Fibroblast of lung (primary cell): Measurements from ENCODE around the gene TMEM69. TPM values are rescaled to one million over a fixed set of nuclear protein-coding genes. Genes with fewer than 3 reads are reported as not detected.

ENCODE experiments used
- DNase-seq, 2 donors: peaks; one replicate each; pipeline versions ENCODE4 v3.0.0 to v3.0.0-alpha.2; 2010; ENCODE audit warnings: low read depth in 2 of 2
- H2AFZ ChIP-seq: 2 replicates; pipeline ENCODE4 v1.5.1; 2012; ENCODE audit warnings: low read length, control low read depth, inconsistent platforms
- H3K27ac ChIP-seq: 2 replicates; pipeline ENCODE4 v1.5.1; 2011; ENCODE audit warnings: low read length, control low read depth; ENCODE audit not compliant: insufficient read depth
- H3K27me3 ChIP-seq: 2 replicates; pipeline ENCODE4 v1.5.1; 2011; ENCODE audit warnings: mild to moderate bottlenecking, low read length; ENCODE audit not compliant: control insufficient read depth, insufficient read depth
- H3K36me3 ChIP-seq: 2 replicates; pipeline ENCODE4 v1.5.1; 2011; ENCODE audit warnings: low read length; ENCODE audit not compliant: control insufficient read depth, insufficient read depth
- H3K4me1 ChIP-seq: 2 replicates; pipeline ENCODE4 v1.5.1; 2011; ENCODE audit warnings: low read length; ENCODE audit not compliant: control insufficient read depth, insufficient read depth; ENCODE audit errors: extremely low read depth
- H3K4me2 ChIP-seq: 2 replicates; pipeline ENCODE4 v1.5.1; 2011; ENCODE audit warnings: low read length, control low read depth; ENCODE audit not compliant: insufficient read depth; ENCODE audit errors: extremely low read depth
- H3K4me3 ChIP-seq, 4 experiments: fragments of 200-600 bp in 1 of 4; sonication (generic) in 1 of 4; replicated peaks in 1 of 4; 2 replicates each; pipeline ENCODE4 v1.5.1; 2011 to 2016; ENCODE audit warnings: low read length in 4 of 4, low read depth in 3 of 4, mild to moderate bottlenecking in 3 of 4, control low read depth in 2 of 4, inconsistent platforms in 1 of 4, mixed read lengths in 1 of 4; ENCODE audit not compliant: insufficient read depth in 1 of 4; ENCODE audit errors: control extremely low read depth in 1 of 4
- H3K79me2 ChIP-seq: 2 replicates; pipeline ENCODE4 v1.5.1; 2012; ENCODE audit warnings: mild to moderate bottlenecking, low read length, inconsistent platforms; ENCODE audit not compliant: control insufficient read depth, insufficient read depth
- H3K9ac ChIP-seq: 2 replicates; pipeline ENCODE4 v1.5.1; 2011; ENCODE audit warnings: mild to moderate bottlenecking, low read length, control low read depth; ENCODE audit not compliant: insufficient read depth
- H3K9me3 ChIP-seq: 2 replicates; pipeline ENCODE4 v1.5.1; 2012; ENCODE audit warnings: low read depth, low read length; ENCODE audit not compliant: control insufficient read depth, insufficient read depth
- H4K20me1 ChIP-seq: 2 replicates; pipeline ENCODE4 v1.5.1; 2011; ENCODE audit warnings: low read length; ENCODE audit not compliant: control insufficient read depth, insufficient read depth; ENCODE audit errors: extremely low read depth
- EZH2 ChIP-seq: IDR thresholded peaks from 2 replicates; pipeline ENCODE4 v1.5.1; 2012; ENCODE audit warnings: low read length, control low read depth, mild to moderate bottlenecking; ENCODE audit errors: missing control alignments
- polyA plus RNA-seq, 2 donors: library from polyadenylated mRNA; depleted of rRNA in 1 of 2; stranded (reverse) in 1 of 2; unstranded in 1 of 2; fragments of >200 nt; gene quantifications; 2 replicates each; pipeline ENCODE4 v1.2.1, GENCODE V29; 2011 to 2012; ENCODE audit warnings: missing spikeins in 1 of 2
- total RNA-seq: library from RNA; depleted of rRNA; stranded (reverse); fragments of >200 nt; gene quantifications from 2 replicates; pipeline ENCODE4 v1.2.1, GENCODE V29; 2014
- TF ChIP-seq, protein P1 (sequence below), 2 donors: IDR thresholded peaks in 1 of 2; conservative IDR thresholded peaks in 1 of 2; 1 replicate in 1 of 2; 2 replicates in 1 of 2; pipeline ENCODE4 v1.5.1; 2011 to 2012; ENCODE audit warnings: low read length in 2 of 2, control low read depth in 1 of 2, inconsistent platforms in 1 of 2, low read depth in 1 of 2, mild to moderate bottlenecking in 1 of 2

The TMEM69 gene
- total and polyA plus RNA-seq, 2 donors (not counting 1 experiment from before 2014, with no cell fraction given), result 10.2 to 54.3 TPM

DNA sequence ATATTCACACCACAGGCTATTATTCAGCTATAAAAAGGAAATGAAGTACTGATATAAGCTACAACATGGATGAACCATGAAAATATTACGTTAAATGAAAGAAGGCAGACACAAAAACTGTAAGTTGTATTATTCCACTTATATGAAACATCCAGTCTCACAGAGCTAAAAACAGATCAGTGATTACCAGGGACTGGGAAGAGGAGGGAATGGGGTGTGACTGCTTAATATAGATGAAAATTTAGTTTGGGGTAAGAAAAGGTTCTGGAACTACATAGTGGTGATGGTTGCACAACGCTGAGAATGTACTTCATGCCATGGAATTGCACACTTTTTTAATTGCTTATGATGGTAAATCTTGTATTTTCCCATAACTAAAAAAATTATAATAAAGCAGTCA is 21.1 kb upstream of the TMEM69 start:
- TF ChIP-seq, protein P1, sequence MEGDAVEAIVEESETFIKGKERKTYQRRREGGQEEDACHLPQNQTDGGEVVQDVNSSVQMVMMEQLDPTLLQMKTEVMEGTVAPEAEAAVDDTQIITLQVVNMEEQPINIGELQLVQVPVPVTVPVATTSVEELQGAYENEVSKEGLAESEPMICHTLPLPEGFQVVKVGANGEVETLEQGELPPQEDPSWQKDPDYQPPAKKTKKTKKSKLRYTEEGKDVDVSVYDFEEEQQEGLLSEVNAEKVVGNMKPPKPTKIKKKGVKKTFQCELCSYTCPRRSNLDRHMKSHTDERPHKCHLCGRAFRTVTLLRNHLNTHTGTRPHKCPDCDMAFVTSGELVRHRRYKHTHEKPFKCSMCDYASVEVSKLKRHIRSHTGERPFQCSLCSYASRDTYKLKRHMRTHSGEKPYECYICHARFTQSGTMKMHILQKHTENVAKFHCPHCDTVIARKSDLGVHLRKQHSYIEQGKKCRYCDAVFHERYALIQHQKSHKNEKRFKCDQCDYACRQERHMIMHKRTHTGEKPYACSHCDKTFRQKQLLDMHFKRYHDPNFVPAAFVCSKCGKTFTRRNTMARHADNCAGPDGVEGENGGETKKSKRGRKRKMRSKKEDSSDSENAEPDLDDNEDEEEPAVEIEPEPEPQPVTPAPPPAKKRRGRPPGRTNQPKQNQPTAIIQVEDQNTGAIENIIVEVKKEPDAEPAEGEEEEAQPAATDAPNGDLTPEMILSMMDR (conservative IDR thresholded peaks at IDR 0.05 in 1 of 2, IDR thresholded peaks at IDR 0.05 in 1 of 2; ENCODE audit: low read depth in 1 of 2, low read length in 2 of 2), result no peak
- no peak for TF ChIP-seq EZH2
- no peak overlapping the region for H3K9ac ChIP-seq
- H3K4me3 ChIP-seq, result no peak overlapping the region
- H3K27ac ChIP-seq, result no peak overlapping the region
- no peaks in the 10 kb centered on the region for H3K27me3 ChIP-seq
- no peak for DNase-seq
- H3K4me2 ChIP-seq, result no peak overlapping the region
- H3K79me2 ChIP-seq, result peaks cover 80% of the 10 kb centered on the region
- peaks cover 12% of the 10 kb centered on the region for H3K4me1 ChIP-seq
- H3K9me3 ChIP-seq, result no peaks in the 10 kb centered on the region
- no peaks in the 10 kb centered on the region for H4K20me1 ChIP-seq
- H2AFZ ChIP-seq, result no peak overlapping the region
- H3K36me3 ChIP-seq, result no peaks in the 10 kb centered on the region

DNA sequence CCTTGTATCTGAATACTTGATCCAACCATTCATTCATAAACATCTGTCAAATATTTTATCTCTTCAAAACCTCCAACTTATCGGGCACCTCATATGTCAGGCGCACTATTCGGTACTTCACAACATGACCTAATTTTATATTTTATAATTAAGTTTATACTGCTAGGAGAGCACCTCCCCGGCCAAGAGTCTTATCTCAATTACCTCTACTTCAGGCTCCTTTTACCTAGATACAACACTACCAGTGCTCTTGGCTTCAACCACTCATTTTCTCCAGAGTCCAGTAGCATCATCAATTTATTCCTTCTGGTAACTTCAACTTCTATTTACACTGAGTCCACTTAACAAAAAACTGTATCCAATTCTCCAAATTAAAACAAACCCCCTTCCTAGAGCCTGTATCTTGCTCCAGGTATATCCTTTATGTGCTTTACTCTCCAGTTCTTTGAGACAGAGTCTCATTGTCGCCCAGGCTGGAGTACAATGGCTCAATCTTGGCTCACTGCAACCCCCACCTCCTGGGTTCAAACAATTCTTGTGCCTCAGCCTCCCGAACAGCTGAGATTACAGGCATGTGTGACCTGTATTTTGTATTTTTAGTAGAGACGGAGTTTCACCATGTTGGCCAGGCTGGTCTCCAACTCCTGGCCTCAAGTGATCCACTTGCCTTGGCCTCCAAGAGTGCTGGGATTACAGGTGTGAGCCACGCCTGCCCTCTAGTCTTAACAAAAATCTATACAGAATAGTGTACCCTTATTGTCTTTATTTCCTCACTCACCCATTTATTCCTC is 20.5 kb upstream of the TMEM69 start:
- no peaks in the 10 kb centered on the region for H3K27me3 ChIP-seq
- no peak for DNase-seq
- no peak overlapping the region for H2AFZ ChIP-seq
- H4K20me1 ChIP-seq, result no peaks in the 10 kb centered on the region
- H3K36me3 ChIP-seq, result no peaks in the 10 kb centered on the region
- peaks cover 82% of the 10 kb centered on the region for H3K79me2 ChIP-seq
- H3K9ac ChIP-seq, result no peak overlapping the region
- no peak overlapping the region for H3K4me3 ChIP-seq
- H3K9me3 ChIP-seq, result no peaks in the 10 kb centered on the region
- TF ChIP-seq EZH2, result no peak
- TF ChIP-seq, protein P1 (conservative IDR thresholded peaks at IDR 0.05 in 1 of 2, IDR thresholded peaks at IDR 0.05 in 1 of 2; ENCODE audit: low read depth in 1 of 2, low read length in 2 of 2), result no peak
- no peak overlapping the region for H3K27ac ChIP-seq
- no peak overlapping the region for H3K4me2 ChIP-seq
- H3K4me1 ChIP-seq, result peaks cover 12% of the 10 kb centered on the region

GRCh38 chr1:45668526-45668925 is 19.5 kb upstream of the TMEM69 start:
- no peak for TF ChIP-seq EZH2
- TF ChIP-seq, protein P1 (conservative IDR thresholded peaks at IDR 0.05 in 1 of 2, IDR thresholded peaks at IDR 0.05 in 1 of 2; ENCODE audit: low read depth in 1 of 2, low read length in 2 of 2), result no peak
- Histone ChIP-seq H3K79me2 (peaks cover 84% of the 10 kb centered on the region), H3K4me1 (peaks cover 12% of the 10 kb centered on the region), H3K27me3 (no peaks in the 10 kb centered on the region), H3K4me2 (no peak overlapping the region), H3K4me3 (no peak overlapping the region), H3K9me3 (no peaks in the 10 kb centered on the region), H3K9ac (no peak overlapping the region), H4K20me1 (no peaks in the 10 kb centered on the region), H3K36me3 (no peaks in the 10 kb centered on the region), H2AFZ (no peak overlapping the region), H3K27ac (no peak overlapping the region)
- DNase-seq, result no peak
